H1 (cell line): Measurements from ENCODE around the gene CSH1. TPM values are rescaled to one million over a fixed set of nuclear protein-coding genes. Genes with fewer than 3 reads are reported as not detected.
A peak's percentile ranks its signal among the peaks of the same experiment; 100 is the strongest.

Experiments
- CTCF ChIA-PET: fragments of 300-600 bp; sonication (Branson Sonifier 250); formaldehyde crosslinking; loops from one replicate; lab custom pipeline; 2021; ENCODE audit not compliant: partially characterized antibody; lab: Charles Lee
- POLR2A ChIA-PET: fragments of 300-600 bp; sonication (Branson Sonifier 250); formaldehyde crosslinking; loops from one replicate; lab custom pipeline; 2021; ENCODE audit warnings: inconsistent platforms; ENCODE audit not compliant: partially characterized antibody; lab: Charles Lee
- DNase-seq, 2 experiments: peaks; one replicate each; pipeline versions ENCODE4 v3.0.0 to v3.0.0-alpha.2; 2010 to 2022; ENCODE audit warnings: low spot score in 2 of 2, low read depth in 1 of 2, mixed read lengths in 1 of 2
- FAIRE-seq: peaks from 2 replicates; lab custom pipeline; 2011; peaks lifted over from hg19 to GRCh38; lab: Jason Lieb, UNC
- H2AFZ ChIP-seq: 2 replicates; pipeline ENCODE4 v1.8.1; 2012; ENCODE audit warnings: low read length, inconsistent platforms
- H2AK5ac ChIP-seq: 2 replicates; pipeline ENCODE4 v1.6.1; 2013; ENCODE audit warnings: low read depth, low read length
- H2BK120ac ChIP-seq: replicated peaks from 2 replicates; pipeline ENCODE3; 2013; ENCODE audit warnings: low read depth, low read length, inconsistent platforms
- H2BK12ac ChIP-seq: 2 replicates; pipeline ENCODE4 v1.6.1; 2013; ENCODE audit warnings: low read depth, low read length
- H2BK15ac ChIP-seq: 2 replicates; pipeline ENCODE4 v1.6.1; 2013; ENCODE audit warnings: low read length
- H2BK20ac ChIP-seq: 2 replicates; pipeline ENCODE4 v1.6.1; 2013; ENCODE audit warnings: low read length
- H2BK5ac ChIP-seq: 2 replicates; pipeline ENCODE4 v1.6.1; 2013; ENCODE audit warnings: low read depth, low read length
- H3K14ac ChIP-seq: 2 replicates; pipeline ENCODE4 v1.6.1; 2013; ENCODE audit warnings: inconsistent platforms; ENCODE audit not compliant: insufficient read length
- H3K18ac ChIP-seq: 2 replicates; pipeline ENCODE4 v1.6.1; 2013; ENCODE audit warnings: low read length; ENCODE audit errors: extremely low read depth
- H3K23ac ChIP-seq: 2 replicates; pipeline ENCODE4 v1.6.1; 2013; ENCODE audit warnings: inconsistent platforms; ENCODE audit not compliant: insufficient read length
- H3K23me2 ChIP-seq: 2 replicates; pipeline ENCODE4 v1.6.1; 2013; ENCODE audit warnings: low read depth, low read length
- H3K27ac ChIP-seq: 2 replicates; pipeline ENCODE4 v1.6.1; 2011; ENCODE audit warnings: low read depth, low read length, inconsistent platforms
- H3K27me3 ChIP-seq, 4 experiments: replicated peaks in 1 of 4; 1 replicate in 1 of 4; 2 replicates in 3 of 4; pipeline versions ENCODE4 v1.6.1 to v1.8.1; 2011 to 2013; ENCODE audit warnings: low read length in 3 of 4, mild to moderate bottlenecking in 3 of 4, inconsistent platforms in 2 of 4, mixed read lengths in 2 of 4, moderate library complexity in 1 of 4; ENCODE audit not compliant: control insufficient read depth in 3 of 4, insufficient read depth in 3 of 4; ENCODE audit errors: extremely low read depth in 1 of 4
- H3K36me3 ChIP-seq, 4 experiments: 2 replicates each; pipeline versions ENCODE4 v1.6.1 to v1.8.1; 2011 to 2013; ENCODE audit warnings: mild to moderate bottlenecking in 4 of 4, low read length in 3 of 4, moderate library complexity in 2 of 4, control low read depth in 1 of 4, inconsistent platforms in 1 of 4; ENCODE audit not compliant: insufficient read depth in 4 of 4, control insufficient read depth in 2 of 4
- H3K4ac ChIP-seq: replicated peaks from 2 replicates; pipeline ENCODE3; 2013; ENCODE audit warnings: low read length, low read depth, mixed read lengths, inconsistent platforms; ENCODE audit not compliant: insufficient read length
- H3K4me1 ChIP-seq, 4 experiments: replicated peaks in 1 of 4; 1 replicate in 1 of 4; 2 replicates in 3 of 4; pipeline versions ENCODE4 v1.6.1 to v1.8.1; 2011 to 2013; ENCODE audit warnings: low read length in 3 of 4, inconsistent platforms in 2 of 4, mixed read lengths in 1 of 4; ENCODE audit not compliant: insufficient read depth in 4 of 4, control insufficient read depth in 3 of 4
- H3K4me2 ChIP-seq, 2 experiments: 2 replicates each; pipeline versions ENCODE4 v1.6.1 to v1.8.1; 2011 to 2013; ENCODE audit warnings: low read depth in 2 of 2, low read length in 2 of 2, control low read depth in 1 of 2, inconsistent platforms in 1 of 2, mild to moderate bottlenecking in 1 of 2; ENCODE audit not compliant: insufficient read depth in 1 of 2
- H3K4me3 ChIP-seq, 4 experiments: fragments of 200-600, 300-600 bp in 1 of 4; sonication (generic), shearing (Covaris generic), sonication (Bioruptor Twin) in 1 of 4; 2 replicates each; pipeline versions ENCODE4 v1.5.1 to v1.8.1; 2011 to 2016; ENCODE audit warnings: low read length in 4 of 4, low read depth in 3 of 4, control low read depth in 2 of 4, inconsistent platforms in 2 of 4, mild to moderate bottlenecking in 2 of 4, mixed read lengths in 1 of 4, moderate library complexity in 1 of 4; ENCODE audit not compliant: insufficient read depth in 2 of 4; ENCODE audit errors: extremely low read depth in 1 of 4
- H3K56ac ChIP-seq: replicated peaks from 2 replicates; pipeline ENCODE3; 2013; ENCODE audit warnings: low read depth, mild to moderate bottlenecking, mixed read lengths, low read length, inconsistent platforms; ENCODE audit not compliant: insufficient read length
- H3K79me1 ChIP-seq: 2 replicates; pipeline ENCODE4 v1.6.1; 2013; ENCODE audit warnings: low read depth, low read length, control low read depth
- H3K79me2 ChIP-seq, 2 experiments: 2 replicates each; pipeline versions ENCODE4 v1.6.1 to v1.8.1; 2012 to 2013; ENCODE audit warnings: low read length in 2 of 2, mild to moderate bottlenecking in 2 of 2, inconsistent platforms in 1 of 2; ENCODE audit not compliant: insufficient read depth in 2 of 2, control insufficient read depth in 1 of 2
- H3K9ac ChIP-seq, 4 experiments: replicated peaks in 1 of 4; 1 replicate in 1 of 4; 2 replicates in 3 of 4; pipeline versions ENCODE4 v1.6.1 to v1.8.1; 2011 to 2013; ENCODE audit warnings: low read depth in 3 of 4, low read length in 3 of 4, control low read depth in 2 of 4, mild to moderate bottlenecking in 2 of 4, moderate library complexity in 2 of 4, inconsistent platforms in 1 of 4; ENCODE audit errors: extremely low read depth in 1 of 4
- H3K9me3 ChIP-seq, 2 experiments: 2 replicates each; pipeline versions ENCODE4 v1.6.1 to v1.8.1; 2012 to 2013; ENCODE audit warnings: mild to moderate bottlenecking in 2 of 2, moderate library complexity in 2 of 2, control low read depth in 1 of 2, inconsistent platforms in 1 of 2, low read depth in 1 of 2, low read length in 1 of 2, mixed read lengths in 1 of 2; ENCODE audit not compliant: insufficient read depth in 2 of 2
- H4K20me1 ChIP-seq, 2 experiments: replicated peaks in 1 of 2; 2 replicates each; pipeline versions ENCODE3 to v1.8.1; 2011 to 2013; ENCODE audit warnings: inconsistent platforms in 2 of 2, low read length in 2 of 2, mild to moderate bottlenecking in 1 of 2; ENCODE audit not compliant: insufficient read depth in 2 of 2, control insufficient read depth in 1 of 2
- H4K5ac ChIP-seq: 2 replicates; pipeline ENCODE4 v1.6.1; 2013; ENCODE audit warnings: low read length, low read depth, mixed read lengths, inconsistent platforms; ENCODE audit not compliant: insufficient read length
- H4K8ac ChIP-seq: 2 replicates; pipeline ENCODE4 v1.8.0; 2013; ENCODE audit warnings: mild to moderate bottlenecking, moderate library complexity, low read length, inconsistent platforms; ENCODE audit not compliant: insufficient read depth; ENCODE audit errors: extremely low read depth
- H4K91ac ChIP-seq: replicated peaks from 2 replicates; pipeline ENCODE3; 2013; ENCODE audit warnings: low read length, mixed read lengths, inconsistent platforms; ENCODE audit not compliant: insufficient read length
- KDM5A ChIP-seq: fragments of 200-600 bp; IDR thresholded peaks from 2 replicates; pipeline ENCODE4 v1.7.1; 2012; ENCODE audit warnings: mild to moderate bottlenecking, low read length, inconsistent platforms, mixed read lengths
- MAFK ChIP-seq: IDR thresholded peaks from 2 replicates; pipeline ENCODE4 v1.6.1; 2012; ENCODE audit warnings: low read depth, mild to moderate bottlenecking, improper control_type of control experiment, low read length
- POU5F1 ChIP-seq: IDR thresholded peaks from 2 replicates; pipeline ENCODE4 v1.6.1; 2011; ENCODE audit warnings: low read depth, mild to moderate bottlenecking, low read length, moderate library complexity
- WGBS, 2 experiments: shearing (Covaris generic) in 1 of 2; methylation state at CpG; one replicate each; pipeline versions ENCODE4 v1.1.6 to v1.1.7; 2013 to 2015; ENCODE audit warnings: low lambda C conversion rate in 2 of 2, mixed read lengths in 2 of 2, inconsistent platforms in 1 of 2, low coverage in 1 of 2, missing lambda C conversion rate in 1 of 2; ENCODE audit not compliant: insufficient replicate concordance in 2 of 2, insufficient coverage in 1 of 2, insufficient read length in 1 of 2; ENCODE audit errors: extremely low coverage in 1 of 2, missing lambda C conversion rate in 1 of 2; 5-methylcytosine and 5-hydroxymethylcytosine counted together
- polyA plus RNA-seq, 7 experiments: library from polyadenylated mRNA; depleted of rRNA in 3 of 7; stranded (reverse) in 5 of 7; unstranded in 2 of 7; fragments of >200 nt in 5 of 7; fragments of 200-250 nt in 2 of 7; gene quantifications; 1 replicate in 5 of 7; 2 replicates in 1 of 7; 4 replicates in 1 of 7; pipeline versions ENCODE4 v1.2.1 to v1.2.3, GENCODE V29; 2011 to 2013; ENCODE audit warnings: missing spikeins in 2 of 7, mixed read lengths in 2 of 7
- total RNA-seq: library from RNA; stranded (reverse); fragmentation: NEBNext Ultra II Directional; extraction: Animal tissue kit (Norgen Biotek cat#: 25700); gene quantifications from 2 replicates; pipeline ENCODE4 v1.2.1, GENCODE V29; 2021

The CSH1 gene
- total and polyA plus RNA-seq, 2 of the 8 experiments (the other 6 are each of a cell fraction or from before 2014, with no cell fraction given) = 0.12 TPM; not detected in 1

DNA sequence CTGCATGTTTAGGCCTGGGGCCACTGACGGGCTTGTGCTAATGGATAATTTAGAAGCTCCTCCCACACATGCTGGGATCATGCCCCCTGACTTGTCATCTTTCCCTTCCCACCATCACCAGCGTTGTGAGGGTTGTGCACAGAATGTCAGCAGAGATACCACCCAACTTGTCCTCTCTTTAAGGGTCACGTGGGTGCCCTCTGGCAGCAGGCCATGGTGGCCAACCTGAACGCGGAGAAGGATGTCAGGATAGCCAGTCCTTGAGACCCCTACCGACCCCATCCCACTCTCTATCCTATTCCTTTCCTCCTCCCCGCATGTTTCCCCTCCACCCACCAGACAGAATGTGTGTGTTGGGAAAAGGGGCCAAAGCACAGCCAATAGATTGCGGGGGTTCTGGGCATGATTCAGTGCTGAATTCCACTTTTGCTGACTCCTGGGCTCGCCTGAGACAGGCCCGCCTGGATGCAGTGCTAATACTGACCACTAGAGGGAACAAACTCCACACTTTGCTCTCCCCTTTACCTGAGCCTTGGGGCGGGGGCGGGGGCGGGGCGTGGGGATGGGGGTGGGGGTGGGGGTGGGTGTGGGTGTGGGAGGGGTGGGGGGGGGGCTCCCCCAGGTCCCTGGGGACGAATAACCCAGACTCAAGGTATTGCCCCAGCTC is 14.3 kb downstream of the CSH1 start, which contains the start of gene GH2:
Gene GH2 (minus strand): TSS at position 10 of the 667 bp plus-strand sequence. CDS start 143 bp downstream, outside the sequence.
- peak within 1 kb of the TSS; percentile 39 to 41 for H3K4me2 ChIP-seq
- no peaks in the 10 kb centered on the region for H3K36me3 ChIP-seq
- no peak within 1 kb of the TSS for H3K9ac ChIP-seq
- no peak within 1 kb of the TSS for H2BK5ac ChIP-seq
- no peaks in the 10 kb centered on the region for H3K79me1 ChIP-seq
- H3K23ac ChIP-seq = no peak within 1 kb of the TSS
- DNase-seq (peak in 1 of 2 experiments; percentile 88), FAIRE-seq (no peak)
- H2BK15ac ChIP-seq = peak within 1 kb of the TSS; percentile 95
- no peak within 1 kb of the TSS for H3K56ac ChIP-seq
- whole genome bisulfite sequencing, 2 experiments = 55% methylated on average over 10 of the region's 15 CpGs; no CpG with 5 or more reads in 1 of the 2 experiments
- no peaks in the 10 kb centered on the region for H3K27me3 ChIP-seq
- CTCF ChIA-PET = interaction anchor here (0.5 to 4.5 kb wide), 34 partner anchors 8 to 477 kb away, joined by 3 to 66 read pairs (median 4); partner anchors contain the start of genes CSHL1 and GH1
- H4K5ac ChIP-seq = no peak within 1 kb of the TSS
- peaks cover 3 to 15% (median 8%) of the 10 kb centered on the region in 4 experiments for H3K4me1 ChIP-seq
- H3K18ac ChIP-seq = peak within 1 kb of the TSS; percentile 75
- no peaks in the 10 kb centered on the region for H4K20me1 ChIP-seq
- POLR2A ChIA-PET = interaction anchor here (0.5 to 1.1 kb wide), 4 partner anchors 7 to 264 kb away, joined by 3 to 4 read pairs (median 4); no protein-coding TSS in a partner anchor
- H2AK5ac ChIP-seq = no peak within 1 kb of the TSS
- peak within 1 kb of the TSS; percentile 87; the same call in 1 of the 2 replicates for H2BK12ac ChIP-seq
- H3K14ac ChIP-seq = no peak within 1 kb of the TSS
- H3K4me3 ChIP-seq = peak within 1 kb of the TSS in 2 of 4 experiments; percentile 2 to 33; a peak in 3 of 8 replicates
- peak within 1 kb of the TSS; percentile 86; the same call in 1 of the 2 replicates for H2BK20ac ChIP-seq
- no peak within 1 kb of the TSS for H2BK120ac ChIP-seq
- no peak within 1 kb of the TSS for H4K91ac ChIP-seq
- no peak within 1 kb of the TSS; the same call in 1 of the 2 replicates for H4K8ac ChIP-seq
- H3K9me3 ChIP-seq = no peaks in the 10 kb centered on the region
- H2AFZ ChIP-seq = peak within 1 kb of the TSS; percentile 97
- no peaks in the 10 kb centered on the region for H3K79me2 ChIP-seq
- H3K4ac ChIP-seq = no peak within 1 kb of the TSS
- H3K23me2 ChIP-seq = no peaks in the 10 kb centered on the region
- no peak within 1 kb of the TSS for H3K27ac ChIP-seq
- TF ChIP-seq POU5F1 = no peak
- no peak for TF ChIP-seq KDM5A
- peak; percentile 65; the same call in 1 of the 2 replicates for TF ChIP-seq MAFK
